ENCODE data around the gene SMAD6.

DNA sequence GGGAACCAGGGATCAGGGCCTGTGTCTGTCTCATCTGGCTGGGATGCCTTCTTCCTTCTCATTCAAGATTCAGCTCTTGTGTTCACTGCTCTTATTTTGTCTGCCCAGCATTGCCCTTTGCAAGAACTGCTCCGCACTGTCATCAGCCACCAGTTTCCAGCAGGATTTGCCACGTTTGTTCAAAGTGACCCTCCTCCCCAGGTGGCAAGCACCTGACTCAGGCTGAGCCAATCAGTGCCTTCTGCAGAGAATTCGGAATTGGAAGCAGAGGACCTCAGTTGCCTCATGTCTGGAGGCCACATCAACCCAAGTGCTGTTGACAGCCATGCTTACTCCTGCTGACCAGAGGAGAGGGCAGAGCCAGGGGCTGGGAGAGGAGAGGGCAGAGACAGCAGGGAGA lies 124.5 kb downstream of the SMAD6 start:
- TF ChIP-seq POLR2A (IDR thresholded peaks at IDR 0.05), result no peak
- TF ChIP-seq, protein P1, sequence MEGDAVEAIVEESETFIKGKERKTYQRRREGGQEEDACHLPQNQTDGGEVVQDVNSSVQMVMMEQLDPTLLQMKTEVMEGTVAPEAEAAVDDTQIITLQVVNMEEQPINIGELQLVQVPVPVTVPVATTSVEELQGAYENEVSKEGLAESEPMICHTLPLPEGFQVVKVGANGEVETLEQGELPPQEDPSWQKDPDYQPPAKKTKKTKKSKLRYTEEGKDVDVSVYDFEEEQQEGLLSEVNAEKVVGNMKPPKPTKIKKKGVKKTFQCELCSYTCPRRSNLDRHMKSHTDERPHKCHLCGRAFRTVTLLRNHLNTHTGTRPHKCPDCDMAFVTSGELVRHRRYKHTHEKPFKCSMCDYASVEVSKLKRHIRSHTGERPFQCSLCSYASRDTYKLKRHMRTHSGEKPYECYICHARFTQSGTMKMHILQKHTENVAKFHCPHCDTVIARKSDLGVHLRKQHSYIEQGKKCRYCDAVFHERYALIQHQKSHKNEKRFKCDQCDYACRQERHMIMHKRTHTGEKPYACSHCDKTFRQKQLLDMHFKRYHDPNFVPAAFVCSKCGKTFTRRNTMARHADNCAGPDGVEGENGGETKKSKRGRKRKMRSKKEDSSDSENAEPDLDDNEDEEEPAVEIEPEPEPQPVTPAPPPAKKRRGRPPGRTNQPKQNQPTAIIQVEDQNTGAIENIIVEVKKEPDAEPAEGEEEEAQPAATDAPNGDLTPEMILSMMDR (IDR thresholded peaks at IDR 0.05), result no peak
